ENCODE results near the gene LCN12. TPM values are rescaled to one million over a fixed set of nuclear protein-coding genes. Genes with fewer than 3 reads are reported as not detected.

LCN12 gene
- total RNA-seq, 1 donor from 2014 or later: not detected

GRCh38 chr9:136960938-136961275, 8.8 kb downstream of the LCN12 start:
- TF ChIP-seq POLR2AphosphoS5 (IDR thresholded peaks at IDR 0.05; ENCODE audit: insufficient read depth in 1 of 2, low read depth in 1 of 2): no peak
- TF ChIP-seq POLR2A (IDR thresholded peaks at IDR 0.05): no peak
- no peak for TF ChIP-seq CTCF (IDR thresholded peaks at IDR 0.05)
- Histone ChIP-seq H3K36me3 (no peaks in the 10 kb centered on the region), H3K27me3 (no peaks in the 10 kb centered on the region), H3K4me3 (no peak overlapping the region), H3K27ac (peak overlapping the region; percentile 64), H3K9me3 (no peaks in the 10 kb centered on the region), H3K4me1 (peaks cover 28% of the 10 kb centered on the region)
- intact Hi-C loops (cut with DNase I): no loop called here
- no peak for DNase-seq (ENCODE audit: extremely low spot score in 2 of 2)

GRCh38 chr9:136961279-136962065, 9.4 kb downstream of the LCN12 start:
- intact Hi-C loops (cut with DNase I): no loop called here
- Histone ChIP-seq H3K4me1 (peaks cover 34% of the 10 kb centered on the region), H3K9me3 (no peaks in the 10 kb centered on the region), H3K4me3 (no peak overlapping the region), H3K27me3 (no peaks in the 10 kb centered on the region), H3K27ac (peak overlapping the region; percentile 64), H3K36me3 (no peaks in the 10 kb centered on the region)
- no peak for DNase-seq (ENCODE audit: extremely low spot score in 2 of 2)
- TF ChIP-seq CTCF (IDR thresholded peaks at IDR 0.05) (no peak), POLR2AphosphoS5 (IDR thresholded peaks at IDR 0.05; ENCODE audit: insufficient read depth in 1 of 2, low read depth in 1 of 2) (peak in 1 of 2 donors; percentile 24), POLR2A (IDR thresholded peaks at IDR 0.05) (no peak)

GRCh38 chr9:136962163-136962562, 10.1 kb downstream of the LCN12 start:
- DNase-seq (ENCODE audit: extremely low spot score in 2 of 2): no peak
- H3K4me3 ChIP-seq: no peak overlapping the region
- no peaks in the 10 kb centered on the region for H3K27me3 ChIP-seq
- peaks cover 34% of the 10 kb centered on the region for H3K4me1 ChIP-seq
- TF ChIP-seq POLR2AphosphoS5 (IDR thresholded peaks at IDR 0.05; ENCODE audit: insufficient read depth in 1 of 2, low read depth in 1 of 2) (no peak), CTCF (IDR thresholded peaks at IDR 0.05) (no peak), POLR2A (IDR thresholded peaks at IDR 0.05) (no peak)
- no peaks in the 10 kb centered on the region for H3K36me3 ChIP-seq
- intact Hi-C loops (cut with DNase I): no loop called here
- H3K9me3 ChIP-seq: no peaks in the 10 kb centered on the region
- peak overlapping the region; percentile 64 for H3K27ac ChIP-seq

GRCh38 chr9:136962701-136963248, 10.7 kb downstream of the LCN12 start:
- no peak overlapping the region for H3K27ac ChIP-seq
- peaks cover 34% of the 10 kb centered on the region for H3K4me1 ChIP-seq
- H3K4me3 ChIP-seq: no peak overlapping the region
- intact Hi-C loops (cut with DNase I): no loop called here
- no peaks in the 10 kb centered on the region for H3K36me3 ChIP-seq
- TF ChIP-seq CTCF (IDR thresholded peaks at IDR 0.05) (no peak), POLR2A (IDR thresholded peaks at IDR 0.05) (no peak), POLR2AphosphoS5 (IDR thresholded peaks at IDR 0.05; ENCODE audit: insufficient read depth in 1 of 2, low read depth in 1 of 2) (no peak)
- H3K9me3 ChIP-seq: no peaks in the 10 kb centered on the region
- no peak for DNase-seq (ENCODE audit: extremely low spot score in 2 of 2)
- no peaks in the 10 kb centered on the region for H3K27me3 ChIP-seq

GRCh38 chr9:136963341-136963740, 11.3 kb downstream of the LCN12 start:
- TF ChIP-seq POLR2AphosphoS5 (IDR thresholded peaks at IDR 0.05; ENCODE audit: insufficient read depth in 1 of 2, low read depth in 1 of 2) (no peak), CTCF (IDR thresholded peaks at IDR 0.05) (no peak), POLR2A (IDR thresholded peaks at IDR 0.05) (no peak)
- Histone ChIP-seq H3K36me3 (no peaks in the 10 kb centered on the region), H3K4me3 (no peak overlapping the region), H3K27ac (no peak overlapping the region), H3K4me1 (peaks cover 34% of the 10 kb centered on the region), H3K27me3 (no peaks in the 10 kb centered on the region), H3K9me3 (no peaks in the 10 kb centered on the region)
- intact Hi-C loops (cut with DNase I): no loop called here
- no peak for DNase-seq (ENCODE audit: extremely low spot score in 2 of 2)

All from vagina (tissue), 2 donors.